ENCODE results near the gene LECT2.

The LECT2 gene

DNA sequence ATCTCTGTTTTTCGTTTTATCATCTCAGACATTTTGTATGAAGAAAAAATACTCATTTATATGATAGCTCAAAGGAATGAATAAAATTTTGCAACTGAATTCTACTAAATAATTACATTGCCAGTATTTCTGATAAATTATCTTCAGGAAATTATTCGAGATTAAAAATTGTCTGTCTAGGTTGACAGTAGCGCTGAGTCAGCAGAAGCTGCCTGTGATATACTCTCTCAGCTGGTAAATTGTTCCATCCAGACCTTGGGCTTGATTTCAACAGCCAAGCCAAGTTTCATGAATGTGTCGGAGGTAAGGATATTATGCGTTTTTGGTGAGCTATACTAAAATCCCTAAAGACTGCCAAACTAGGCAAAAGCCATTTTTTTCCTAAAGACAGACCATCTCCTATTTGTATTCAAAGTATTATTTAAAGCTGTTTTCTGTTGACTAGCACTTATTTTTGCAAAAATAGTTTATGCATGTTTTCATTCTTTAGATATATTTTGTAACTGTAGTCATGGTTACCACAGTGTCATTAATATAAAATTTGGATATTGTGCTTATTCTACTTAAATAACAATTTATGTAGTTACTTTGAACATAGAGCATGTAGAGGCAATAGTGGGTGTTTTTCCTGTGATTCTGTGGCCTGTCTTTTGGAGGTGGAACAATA is 17.4 kb downstream of the LECT2 start:
- DNase-seq (ENCODE audit: low read depth, low spot score) = no peak

DNA sequence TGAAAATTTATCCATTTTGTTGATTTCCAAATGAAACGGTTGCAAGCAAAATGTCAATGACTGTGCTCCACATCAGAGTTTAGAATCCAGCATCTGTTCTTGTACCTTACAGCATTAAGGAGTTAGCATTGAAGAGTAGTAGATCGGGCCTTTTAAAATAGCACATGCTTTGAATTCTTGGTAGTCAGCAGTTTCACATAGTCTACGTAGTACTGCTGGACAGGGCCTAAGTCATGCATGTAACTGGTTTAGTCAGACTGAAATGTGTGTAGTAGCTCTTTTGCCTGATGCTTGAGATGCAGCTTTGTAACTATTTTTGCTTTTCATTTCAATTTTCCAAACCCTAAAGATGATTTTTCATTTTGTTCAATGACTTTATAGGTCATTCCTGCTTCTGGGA is 19.8 kb downstream of the LECT2 start:
- no peak for DNase-seq (ENCODE audit: low read depth, low spot score)

DNA sequence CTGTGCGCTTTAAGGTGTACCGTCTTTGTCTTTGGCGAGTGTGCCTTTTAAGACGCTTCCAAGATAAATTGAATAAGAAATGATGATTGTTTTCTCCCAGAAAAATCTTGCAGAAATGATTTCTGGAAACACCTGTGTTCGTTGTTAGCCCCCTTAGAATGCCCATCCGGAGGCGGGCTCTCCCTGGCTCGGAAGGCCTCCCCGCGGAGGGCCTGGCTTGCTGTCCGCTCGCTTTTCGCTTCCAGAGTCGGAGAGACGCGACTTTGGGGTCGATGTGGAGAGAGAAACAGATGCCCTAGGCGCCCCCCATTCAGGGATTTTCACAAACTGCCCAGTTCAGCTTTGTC is 23.9 kb downstream of the LECT2 start:
- DNase-seq (ENCODE audit: low read depth, low spot score) = no peak

DNA sequence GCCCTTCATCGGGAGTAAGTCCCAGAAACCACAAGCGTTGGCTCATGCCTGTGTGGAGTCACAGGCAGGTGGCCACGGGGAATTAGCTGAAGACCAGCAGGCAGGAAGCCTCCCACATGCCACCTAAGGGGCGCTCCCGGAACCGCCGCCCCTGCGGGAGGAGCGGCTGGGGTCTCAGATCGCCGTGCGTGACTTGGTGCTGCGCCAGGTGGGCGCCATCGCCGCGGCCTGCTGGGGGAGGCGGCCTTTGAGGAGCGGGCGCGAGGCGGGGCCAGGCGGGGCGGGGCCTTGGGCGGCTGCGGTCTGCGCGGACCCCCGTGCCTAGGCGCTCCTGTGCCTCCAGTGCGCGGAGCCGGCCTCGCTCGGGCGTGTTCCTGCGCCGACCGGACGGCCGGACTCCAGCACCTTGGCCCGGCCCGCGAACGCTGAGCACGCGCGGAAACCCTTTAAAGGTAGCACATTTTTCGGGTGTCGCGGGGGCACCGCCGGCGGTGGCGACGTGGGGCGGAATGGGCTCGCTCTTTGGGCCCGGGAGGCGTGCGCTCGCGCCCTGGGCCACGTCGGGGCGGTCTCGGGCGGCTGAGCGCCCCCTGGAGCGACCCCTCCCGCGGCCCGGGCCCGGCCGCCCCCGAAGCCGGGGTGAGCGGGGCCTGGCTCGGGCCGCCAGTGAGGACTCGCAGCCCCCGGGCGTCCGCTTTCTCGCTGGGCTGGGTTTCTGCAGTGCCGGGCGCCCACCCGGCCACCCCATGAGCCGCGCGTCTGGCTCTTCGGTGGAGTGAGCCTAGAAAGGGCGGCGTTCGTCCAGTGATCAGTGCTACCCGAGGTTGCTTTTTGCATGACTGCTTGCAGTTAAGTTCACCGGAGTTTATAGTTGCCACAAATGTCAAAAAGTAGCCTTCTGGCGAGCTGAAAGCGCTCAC is 24.5 kb downstream of the LECT2 start:
- DNase-seq (ENCODE audit: low read depth, low spot score) = no peak

DNA sequence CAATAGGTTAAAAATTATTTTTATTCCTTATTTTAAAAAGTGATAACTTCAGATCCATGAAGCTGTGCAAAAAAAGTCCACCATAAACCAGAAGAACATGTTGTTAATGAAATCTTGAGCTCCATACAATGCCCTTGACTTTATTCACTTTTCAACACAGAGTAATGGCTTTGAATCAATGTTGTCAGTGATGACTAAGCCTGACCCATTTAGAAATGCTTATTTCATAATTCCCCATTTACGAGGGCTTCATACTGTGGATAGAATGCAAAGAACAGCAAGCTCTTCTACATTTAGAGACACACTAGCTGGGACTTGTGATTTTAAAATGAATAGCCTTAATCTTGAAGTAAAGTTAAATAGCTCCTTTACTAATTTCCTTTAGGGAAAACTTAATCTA is 33.4 kb downstream of the LECT2 start:
- no peak for DNase-seq (ENCODE audit: low read depth, low spot score)

DNA sequence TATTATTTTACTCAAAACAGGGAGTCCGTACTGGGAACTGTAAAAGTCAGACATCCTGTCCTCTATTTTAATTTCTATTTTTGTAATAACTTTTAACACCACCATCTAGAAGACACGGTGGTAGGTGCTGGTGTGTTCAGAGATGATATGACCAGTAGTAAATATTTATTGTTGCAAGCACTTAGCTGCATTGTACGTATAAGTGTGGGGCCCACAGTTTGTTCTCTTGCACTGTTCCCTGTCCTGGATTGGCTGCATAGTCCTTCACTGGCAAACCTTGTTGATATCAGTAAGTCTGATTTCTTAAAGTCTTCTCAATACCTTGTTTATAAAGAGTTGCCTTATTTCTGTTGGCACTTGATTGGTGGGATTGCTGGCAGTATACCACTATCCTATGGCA is 34.6 kb downstream of the LECT2 start:
- no peak for DNase-seq (ENCODE audit: low read depth, low spot score)

DNA sequence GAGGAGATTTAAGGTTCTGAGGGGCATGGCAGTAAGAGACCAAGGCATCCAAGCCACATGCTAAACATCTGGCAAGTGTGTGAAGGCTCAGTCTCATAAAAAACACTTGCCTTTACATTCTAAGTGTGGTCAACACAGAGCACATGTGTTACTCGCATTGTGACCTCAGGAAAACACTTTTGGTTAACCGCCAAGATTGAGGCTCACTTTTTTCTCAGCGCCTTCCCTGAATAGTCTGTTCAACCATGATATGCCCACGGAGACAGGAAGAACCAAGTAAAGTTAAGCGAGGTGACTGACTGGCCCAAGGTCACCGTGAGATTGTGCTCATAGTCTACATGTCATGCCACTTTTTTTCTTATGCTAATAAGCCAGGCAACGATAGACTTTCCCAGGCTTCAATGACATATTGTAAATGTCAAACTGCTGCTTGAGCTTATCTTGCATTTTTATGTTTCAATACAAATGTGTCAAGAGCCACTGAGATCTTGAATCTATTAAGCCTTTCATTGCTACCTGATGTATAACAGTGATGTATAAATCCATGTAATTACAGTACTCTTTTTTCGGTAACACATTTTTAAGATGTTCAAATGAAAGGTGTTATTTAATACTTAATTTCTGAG is 38.0 kb downstream of the LECT2 start:
- DNase-seq (ENCODE audit: low read depth, low spot score) = no peak

DNA sequence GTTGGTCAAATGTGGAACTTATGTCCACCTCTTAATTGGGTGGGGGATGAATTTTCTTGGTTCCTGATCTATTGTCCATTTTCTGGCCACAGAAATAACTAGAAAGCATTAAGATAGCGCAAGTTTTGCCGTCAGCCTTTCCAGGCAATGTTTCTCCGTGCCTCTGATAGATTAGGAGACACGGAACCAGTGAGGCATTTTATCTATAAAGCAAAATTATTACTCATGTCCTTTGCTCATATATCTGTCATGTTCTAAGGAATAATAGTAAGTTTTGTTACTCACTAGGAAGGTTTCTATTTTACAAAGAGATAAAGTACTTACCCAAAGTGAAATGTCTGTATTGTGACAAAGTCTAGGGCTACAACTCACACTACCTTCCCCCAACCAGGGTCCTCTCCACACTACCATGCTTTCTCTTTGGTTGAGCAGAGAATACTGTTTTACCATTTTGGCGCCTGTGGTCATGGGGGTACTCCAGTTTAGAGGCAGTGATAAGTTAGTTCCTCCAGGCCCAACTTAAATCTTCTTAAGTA is 39.2 kb downstream of the LECT2 start:
- DNase-seq (ENCODE audit: low read depth, low spot score) = no peak

DNA sequence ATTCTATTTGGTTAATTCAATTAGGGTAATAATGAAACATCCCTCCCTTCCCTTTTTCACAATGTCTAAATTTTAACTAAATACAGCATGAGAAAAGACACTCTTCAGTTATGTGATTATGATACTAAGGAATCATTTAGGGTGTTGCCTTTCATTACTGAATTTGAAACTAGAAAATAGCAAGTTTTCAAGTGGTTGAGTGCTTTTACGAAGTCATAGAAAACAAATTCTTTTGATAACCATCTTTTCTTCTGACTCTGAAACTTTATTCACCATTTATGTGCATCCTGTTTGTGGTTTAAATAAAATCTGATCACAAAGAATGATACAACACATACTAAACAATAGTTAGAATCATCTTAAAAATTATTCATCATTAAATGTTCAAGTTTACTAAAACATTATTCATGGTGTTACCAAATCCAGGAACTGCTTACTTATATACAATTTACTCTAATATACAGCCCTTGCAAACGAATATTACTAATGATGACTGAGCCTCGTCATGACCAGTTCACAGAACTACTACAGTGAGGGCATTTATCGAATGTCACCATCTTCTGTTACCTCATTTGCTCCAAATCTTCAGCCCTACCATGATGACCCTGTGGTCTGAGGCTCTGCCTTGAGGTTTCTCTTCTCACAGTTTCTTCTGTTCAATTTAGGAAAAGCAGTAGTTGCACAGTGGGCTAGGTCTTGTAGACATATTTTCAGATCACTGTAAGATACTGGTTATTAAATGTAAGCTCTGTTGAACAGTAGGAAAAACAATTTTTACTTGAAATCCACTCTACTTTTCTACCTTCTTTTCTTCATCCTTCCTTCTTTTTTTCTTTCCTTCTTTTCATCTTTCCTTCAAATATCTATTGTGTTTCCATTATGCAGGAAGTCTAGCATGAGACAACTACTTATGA is 40.8 kb downstream of the LECT2 start:
- DNase-seq (ENCODE audit: low read depth, low spot score) = no peak

DNA sequence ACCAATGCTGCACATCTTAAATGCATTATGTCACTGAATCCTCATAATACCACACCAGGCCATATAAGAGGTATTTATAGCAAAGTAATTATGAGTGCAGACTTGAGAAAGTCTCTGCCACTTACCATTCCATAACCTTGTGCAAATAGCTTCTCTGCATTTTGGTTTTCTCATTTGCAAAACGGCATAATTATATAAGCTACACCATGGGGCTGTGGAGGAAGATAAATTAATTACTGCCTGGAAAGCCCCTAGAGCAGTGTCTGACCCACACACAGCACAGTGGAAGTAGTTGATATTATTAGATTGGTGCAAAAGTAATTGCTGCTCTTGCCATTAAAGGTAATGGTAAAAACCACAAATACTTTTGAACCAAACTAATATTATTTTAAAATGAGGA is 49.6 kb downstream of the LECT2 start:
- DNase-seq (ENCODE audit: low read depth, low spot score) = no peak

DNA sequence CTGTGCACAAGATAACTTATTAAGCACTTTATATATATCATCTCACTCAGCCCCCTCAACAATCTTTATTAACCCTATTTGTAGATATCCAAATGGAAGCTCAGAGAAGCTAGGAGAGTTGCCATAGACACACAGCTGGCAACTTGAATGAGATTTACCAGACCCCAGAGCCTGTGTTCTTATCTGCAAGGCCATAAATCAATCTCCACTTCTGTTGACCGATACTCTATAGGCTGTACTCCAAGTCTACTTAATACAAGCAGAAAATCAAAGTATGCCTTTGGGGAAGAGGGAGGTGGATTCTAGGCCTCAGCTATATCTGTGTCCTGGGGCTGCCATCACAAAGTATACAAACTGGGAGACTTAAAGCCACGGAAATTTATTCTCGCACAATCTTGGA is 53.1 kb downstream of the LECT2 start:
- no peak for DNase-seq (ENCODE audit: low read depth, low spot score)

DNA sequence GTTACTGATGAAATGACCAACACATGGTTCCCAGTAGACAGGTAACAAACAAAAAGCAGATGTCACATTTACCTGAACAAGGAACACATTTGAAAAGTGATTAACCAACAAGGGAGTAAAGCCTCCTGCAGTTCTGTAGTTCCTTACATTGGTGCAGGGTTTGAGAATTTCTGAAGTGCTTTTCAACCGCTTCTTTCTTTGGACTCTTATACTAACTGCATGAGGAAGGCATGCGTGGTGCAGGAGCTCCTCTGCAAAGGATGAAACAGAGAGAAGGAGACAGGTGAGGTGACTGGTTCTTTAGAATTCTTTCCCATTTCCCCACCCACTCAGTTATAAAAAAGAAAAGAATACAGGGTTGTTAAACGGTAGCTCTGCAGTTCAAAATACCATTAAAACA is 54.5 kb downstream of the LECT2 start:
- DNase-seq (ENCODE audit: low read depth, low spot score) = no peak

DNA sequence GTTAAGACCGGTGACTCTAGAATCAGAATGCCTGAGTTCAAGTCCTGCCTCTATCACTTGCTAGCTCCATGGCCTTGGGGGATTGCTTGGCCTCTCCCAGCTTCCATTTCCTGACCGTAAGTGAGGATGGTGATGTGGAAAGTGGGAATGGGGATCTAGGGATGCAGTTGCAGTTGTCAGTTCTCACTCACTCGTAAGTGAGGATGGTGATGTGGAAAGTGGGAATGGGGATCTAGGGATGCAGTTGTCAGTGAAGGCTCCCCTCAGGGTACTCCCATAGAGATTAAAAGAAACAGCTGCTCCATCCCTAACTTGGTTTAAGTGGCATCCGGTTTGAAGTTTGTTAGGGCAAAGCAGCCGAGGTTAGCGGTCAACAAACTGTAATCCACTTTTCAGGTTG is 56.1 kb downstream of the LECT2 start:
- no peak for DNase-seq (ENCODE audit: low read depth, low spot score)
